ENCODE measurements around the gene DBT. TPM values are rescaled to one million over a fixed set of nuclear protein-coding genes. Genes with fewer than 3 reads are reported as not detected.

The DBT gene
- total RNA-seq, 1 donor from 2014 or later = 13.7 TPM

DNA sequence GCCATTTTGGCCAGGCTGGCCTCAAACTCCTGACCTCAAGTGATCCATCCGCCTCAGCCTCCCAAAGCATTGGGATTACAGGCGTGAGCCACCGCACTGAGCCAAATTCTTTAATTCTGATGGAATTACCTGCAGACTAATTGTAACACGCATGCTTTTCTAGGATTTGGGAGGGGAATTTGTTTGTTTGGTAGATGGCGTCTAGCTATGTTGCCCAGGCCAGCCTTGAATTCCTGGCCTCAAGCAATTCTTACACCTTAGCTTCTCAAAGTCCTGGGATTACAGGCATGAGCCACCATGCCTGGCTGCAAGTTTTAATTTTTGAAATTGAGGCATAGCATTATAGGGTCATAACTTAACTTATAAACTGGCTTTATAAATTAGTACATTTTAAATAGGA lies 35.0 kb upstream of the DBT start:
- Histone ChIP-seq H3K4me1 (no peaks in the 10 kb centered on the region), H3K9ac (no peak overlapping the region), H3K9me3 (ENCODE audit: low read depth) (no peaks in the 10 kb centered on the region), H3K79me2 (ENCODE audit: low read depth) (no peaks in the 10 kb centered on the region), H3K4me3 (no peak overlapping the region), H3K27ac (no peak overlapping the region), H3K4me2 (no peak overlapping the region), H2AFZ (replicated peaks) (no peak overlapping the region), H4K20me1 (ENCODE audit: low read depth) (no peaks in the 10 kb centered on the region), H3F3A (ENCODE audit: low read depth) (peaks cover 6% of the 10 kb centered on the region), H3K36me3 (peaks cover 39% of the 10 kb centered on the region), H3K27me3 (no peaks in the 10 kb centered on the region)
- peaks cover 10% of the 10 kb centered on the region for H3K36me3 Mint-ChIP-seq
- H3K4me1 Mint-ChIP-seq = no peaks in the 10 kb centered on the region
- H3K27ac Mint-ChIP-seq = no peak overlapping the region
- H3K9me3 Mint-ChIP-seq = no peaks in the 10 kb centered on the region
- TF ChIP-seq EZH2phosphoT487 (IDR thresholded peaks at IDR 0.05) = no peak
- TF ChIP-seq EZH2 (IDR thresholded peaks at IDR 0.05) = no peak
- TF ChIP-seq CTCF (IDR thresholded peaks at IDR 0.05) = no peak
- H3K4me3 Mint-ChIP-seq = no peak overlapping the region
- DNase-seq (ENCODE audit: low spot score) = no peak
- no peaks in the 10 kb centered on the region for H3K27me3 Mint-ChIP-seq (ENCODE audit: insufficient read depth, low read depth)

GRCh38 chr1:100279954-100280682 lies 30.5 kb upstream of the DBT start:
- H3K27ac ChIP-seq = no peak overlapping the region
- H3K4me3 Mint-ChIP-seq = no peak overlapping the region
- peaks cover 23% of the 10 kb centered on the region for H3K36me3 Mint-ChIP-seq
- no peaks in the 10 kb centered on the region for H3K4me1 ChIP-seq
- no peaks in the 10 kb centered on the region for H3K9me3 ChIP-seq (ENCODE audit: low read depth)
- no peaks in the 10 kb centered on the region for H3K79me2 ChIP-seq (ENCODE audit: low read depth)
- H4K20me1 ChIP-seq (ENCODE audit: low read depth) = no peaks in the 10 kb centered on the region
- no peaks in the 10 kb centered on the region for H3K4me1 Mint-ChIP-seq
- no peak for DNase-seq (ENCODE audit: low spot score)
- no peak for TF ChIP-seq EZH2 (IDR thresholded peaks at IDR 0.05)
- no peak for TF ChIP-seq CTCF (IDR thresholded peaks at IDR 0.05)
- no peak for TF ChIP-seq EZH2phosphoT487 (IDR thresholded peaks at IDR 0.05)
- H3K9me3 Mint-ChIP-seq = no peaks in the 10 kb centered on the region
- H3K27me3 Mint-ChIP-seq (ENCODE audit: insufficient read depth, low read depth) = no peaks in the 10 kb centered on the region
- no peaks in the 10 kb centered on the region for H3F3A ChIP-seq (ENCODE audit: low read depth)
- no peak overlapping the region for H3K27ac Mint-ChIP-seq
- H2AFZ ChIP-seq (replicated peaks) = no peak overlapping the region
- no peak overlapping the region for H3K4me3 ChIP-seq
- H3K9ac ChIP-seq = no peak overlapping the region
- H3K4me2 ChIP-seq = no peak overlapping the region
- H3K36me3 ChIP-seq = peaks cover 35% of the 10 kb centered on the region
- H3K27me3 ChIP-seq = no peaks in the 10 kb centered on the region

- H3K36me3 ChIP-seq = peaks cover 39% of the 10 kb centered on the region
- no peak overlapping the region for H2AFZ ChIP-seq (replicated peaks)
- H3K36me3 Mint-ChIP-seq = peaks cover 29% of the 10 kb centered on the region
Observed at GRCh38 chr1:100279358-100279923, 29.8 kb upstream of the DBT start.

More at GRCh38 chr1:100279358-100279923, 29.8 kb upstream of the DBT start:
- no peak overlapping the region for H3K4me3 ChIP-seq
- no peaks in the 10 kb centered on the region for H3K4me1 ChIP-seq
- no peaks in the 10 kb centered on the region for H3K9me3 ChIP-seq (ENCODE audit: low read depth)
- Mint-ChIP-seq H3K4me3 (no peak overlapping the region), H3K27ac (no peak overlapping the region), H3K27me3 (ENCODE audit: insufficient read depth, low read depth) (no peaks in the 10 kb centered on the region), H3K4me1 (no peaks in the 10 kb centered on the region), H3K9me3 (no peaks in the 10 kb centered on the region)
- no peak overlapping the region for H3K27ac ChIP-seq
- no peak overlapping the region for H3K9ac ChIP-seq
- no peaks in the 10 kb centered on the region for H4K20me1 ChIP-seq (ENCODE audit: low read depth)
- no peaks in the 10 kb centered on the region for H3K79me2 ChIP-seq (ENCODE audit: low read depth)
- no peaks in the 10 kb centered on the region for H3K27me3 ChIP-seq
- no peak for DNase-seq (ENCODE audit: low spot score)
- TF ChIP-seq CTCF (IDR thresholded peaks at IDR 0.05) (no peak), EZH2phosphoT487 (IDR thresholded peaks at IDR 0.05) (no peak), EZH2 (IDR thresholded peaks at IDR 0.05) (no peak)
- no peak overlapping the region for H3K4me2 ChIP-seq
- H3F3A ChIP-seq (ENCODE audit: low read depth) = no peaks in the 10 kb centered on the region
